ENCODE measurements around the gene ADAM12.
"Not testable (repeated sequence)": the region's sequence is repeated elsewhere in the genome, so short reads cannot be mapped to it uniquely, and the experiment has no call there.

Gene ADAM12

DNA sequence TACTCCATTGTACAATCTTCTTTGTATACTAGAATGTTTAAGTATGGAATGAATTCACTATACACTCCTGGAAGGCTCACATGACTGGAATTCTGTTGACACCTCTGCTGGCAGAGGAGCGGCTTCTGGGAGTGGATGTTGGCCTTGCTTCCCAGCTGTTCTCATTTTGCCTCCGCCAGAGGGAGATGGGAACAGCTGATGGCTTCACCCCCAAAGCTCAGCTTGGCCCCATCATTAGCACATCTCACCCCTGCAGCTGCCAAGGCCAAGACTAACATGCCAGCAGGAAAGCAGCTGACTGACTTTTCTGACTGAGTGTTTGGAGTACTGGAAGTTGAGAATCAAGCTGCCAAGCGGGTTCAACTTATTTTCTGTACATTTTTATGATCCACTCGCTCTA lies 15.1 kb downstream of the ADAM12 start:
- TF ChIP-seq POLR2A (IDR thresholded peaks at IDR 0.05; ENCODE audit: low read depth, low read length) = no peak
- DNase-seq (ENCODE audit: insufficient read length, low spot score) = no peak
- no peak for FAIRE-seq

DNA sequence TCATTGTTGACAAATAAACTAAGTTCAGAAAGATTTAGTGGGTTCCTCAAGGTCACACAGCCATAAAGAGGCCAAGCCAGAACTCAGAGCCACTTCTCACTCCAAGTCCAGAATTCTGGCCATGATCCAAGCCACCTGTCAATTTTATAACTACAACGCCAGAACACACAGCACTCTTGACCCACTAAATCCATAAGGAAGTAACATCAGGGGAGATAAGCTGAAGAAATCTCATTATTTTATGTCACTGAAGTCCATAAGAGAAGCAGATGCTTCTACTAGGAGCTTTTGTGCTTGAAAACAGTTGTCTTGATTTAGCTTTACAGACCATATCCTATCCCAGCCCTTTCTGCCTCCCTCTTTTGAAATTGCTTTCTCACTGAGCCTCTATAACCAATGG lies 15.9 kb downstream of the ADAM12 start:
- DNase-seq (ENCODE audit: insufficient read length, low spot score) (no peak), FAIRE-seq (no peak)
- no peak for TF ChIP-seq POLR2A (IDR thresholded peaks at IDR 0.05; ENCODE audit: low read depth, low read length)

DNA sequence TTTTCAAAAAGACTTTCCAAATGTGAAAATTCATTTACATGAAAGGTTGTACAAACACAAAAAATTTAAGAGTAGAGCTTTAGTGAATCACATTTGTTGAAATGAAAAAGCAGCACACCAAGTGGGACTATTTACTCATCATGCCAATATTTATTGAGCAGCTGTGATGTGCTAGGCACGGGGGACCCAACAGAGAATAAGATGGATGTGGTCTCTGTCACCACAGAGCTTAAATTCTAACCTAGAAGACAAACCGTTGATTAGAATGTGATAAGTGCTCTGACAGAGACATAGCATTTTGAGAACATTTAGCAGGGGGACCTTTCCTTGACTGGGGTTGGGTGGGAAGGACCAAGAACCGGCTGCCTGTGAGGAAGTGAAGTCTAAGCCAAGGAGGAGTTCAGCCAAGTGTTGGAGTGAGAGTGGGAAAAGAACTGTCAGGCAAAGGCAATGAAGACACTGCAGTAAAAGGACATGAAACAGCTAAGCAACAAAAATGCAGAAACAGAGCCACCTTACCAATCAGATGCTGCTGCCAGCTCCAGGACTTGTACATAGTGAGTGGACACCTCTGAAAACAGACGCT lies 19.1 kb downstream of the ADAM12 start:
- DNase-seq (ENCODE audit: insufficient read length, low spot score) (no peak), FAIRE-seq (no peak)
- TF ChIP-seq POLR2A (IDR thresholded peaks at IDR 0.05; ENCODE audit: low read depth, low read length) = no peak

DNA sequence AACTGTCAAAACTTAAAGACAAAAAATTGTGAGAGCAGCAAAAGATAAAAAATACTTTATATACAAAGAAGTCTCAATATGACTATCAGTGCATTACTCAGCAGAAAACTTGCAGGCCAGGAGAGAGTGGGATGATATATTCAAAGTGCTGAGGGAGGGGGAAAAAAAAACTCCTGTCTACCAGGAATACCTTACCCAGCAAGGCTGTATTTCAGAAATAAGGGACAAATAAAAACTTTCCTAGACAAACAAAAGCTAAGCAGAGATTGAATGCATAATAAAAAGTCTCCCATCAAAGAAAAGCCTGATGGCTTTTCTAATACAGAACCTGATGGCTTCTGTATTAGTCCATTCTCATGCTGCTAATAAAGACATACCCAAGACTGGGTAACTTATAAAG lies 31.1 kb downstream of the ADAM12 start:
- DNase-seq (ENCODE audit: insufficient read length, low spot score) (no peak), FAIRE-seq (no peak)
- no peak for TF ChIP-seq POLR2A (IDR thresholded peaks at IDR 0.05; ENCODE audit: low read depth, low read length)

DNA sequence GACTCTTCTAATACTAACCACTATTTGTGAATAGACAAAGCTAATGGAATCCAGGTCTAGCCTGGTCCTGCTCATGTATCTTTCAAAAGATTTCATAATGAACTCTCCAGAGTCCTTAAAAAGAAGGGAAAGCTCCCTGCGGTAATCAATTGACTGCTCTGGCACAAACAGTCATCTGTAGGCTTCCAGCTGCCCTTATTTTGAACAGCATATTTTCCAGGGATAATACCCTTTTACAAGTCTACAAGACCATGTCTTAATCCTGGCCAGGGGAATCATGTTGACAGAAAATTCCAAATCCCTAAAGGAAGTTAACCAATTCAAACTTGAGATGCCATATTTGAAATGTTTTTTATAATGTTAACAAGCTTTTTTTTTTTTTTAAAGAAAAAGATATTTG lies 34.6 kb downstream of the ADAM12 start:
- DNase-seq (ENCODE audit: insufficient read length, low spot score) = no peak
- TF ChIP-seq POLR2A (IDR thresholded peaks at IDR 0.05; ENCODE audit: low read depth, low read length) = no peak
- no peak for FAIRE-seq

DNA sequence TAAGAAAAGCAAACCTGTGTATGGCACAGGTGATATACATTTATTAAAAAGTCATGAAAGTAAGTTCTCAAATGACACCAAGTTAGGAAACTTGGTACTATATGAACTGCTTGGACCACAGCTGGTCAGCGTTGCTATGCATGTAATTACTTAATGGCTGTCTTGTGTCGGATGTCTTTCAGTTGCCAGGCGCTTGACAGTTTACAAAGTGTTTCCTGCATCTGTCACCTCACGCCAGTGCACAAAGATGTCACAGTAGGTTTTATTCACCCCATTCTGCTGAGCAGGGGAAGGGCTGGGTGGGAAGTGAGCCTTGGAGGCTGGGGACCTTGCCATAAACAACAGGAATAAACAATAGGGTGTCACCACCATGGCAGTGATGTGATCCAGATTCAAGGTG lies 35.8 kb downstream of the ADAM12 start:
- no peak for TF ChIP-seq POLR2A (IDR thresholded peaks at IDR 0.05; ENCODE audit: low read depth, low read length)
- no peak for DNase-seq (ENCODE audit: insufficient read length, low spot score)
- FAIRE-seq = no peak

DNA sequence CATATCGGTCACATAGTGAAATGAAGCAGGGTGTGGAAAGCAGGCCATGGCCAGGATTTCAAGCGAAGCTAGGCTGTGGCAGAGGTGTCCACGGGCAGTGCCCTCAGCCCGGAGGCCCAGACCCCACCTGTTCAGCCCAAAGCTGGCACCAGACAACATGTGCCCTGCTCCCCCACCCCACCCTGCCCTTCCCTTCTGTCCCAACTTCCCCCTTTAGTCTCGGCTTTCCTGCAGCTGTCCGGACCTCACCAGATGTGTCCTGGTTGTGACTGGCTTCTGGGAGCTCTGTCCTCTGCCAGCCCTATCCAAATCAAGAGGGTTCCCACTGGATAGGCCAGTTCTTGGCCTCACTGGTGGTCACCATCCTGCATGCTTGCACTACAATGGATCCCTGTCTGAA lies 37.3 kb downstream of the ADAM12 start:
- TF ChIP-seq POLR2A (IDR thresholded peaks at IDR 0.05; ENCODE audit: low read depth, low read length) = no peak
- DNase-seq (ENCODE audit: insufficient read length, low spot score) = no peak
- no peak for FAIRE-seq

DNA sequence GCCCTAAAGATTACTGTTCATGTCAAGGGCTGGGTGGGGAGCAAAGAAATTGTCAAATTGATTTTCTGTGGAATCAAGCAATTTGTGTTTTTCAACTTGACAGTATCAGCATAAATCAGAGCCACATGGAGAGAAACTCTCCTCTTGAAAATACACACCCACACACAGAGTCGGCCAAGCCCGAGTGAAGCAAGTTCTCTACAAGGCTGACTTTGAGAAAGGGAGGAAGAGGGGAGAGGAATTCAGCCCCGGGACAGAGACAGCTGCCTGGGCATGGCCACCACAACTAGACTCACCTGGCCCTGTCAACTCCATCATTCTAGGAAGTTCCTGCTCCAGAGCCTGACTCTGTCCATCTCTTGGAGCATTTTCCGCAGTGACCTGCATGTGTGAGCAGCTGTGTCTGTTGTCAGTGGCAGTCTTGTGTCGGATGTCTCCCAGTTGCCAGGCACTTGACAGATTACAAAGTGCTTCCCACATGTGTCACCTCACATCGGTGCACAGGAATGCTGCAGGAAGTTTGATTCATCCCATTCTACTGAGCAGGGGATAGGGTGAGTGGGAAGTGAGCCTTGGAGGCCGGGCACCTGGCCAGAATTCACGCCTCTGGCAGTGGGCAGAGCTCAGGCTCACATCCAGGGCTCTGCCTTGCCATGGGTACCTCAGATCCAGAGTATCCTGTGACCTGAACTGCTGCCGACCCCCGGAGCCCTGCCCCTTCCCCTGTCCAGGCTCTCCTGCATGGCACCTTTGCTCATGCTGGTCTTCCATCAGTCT lies 37.9 kb downstream of the ADAM12 start:
- DNase-seq (ENCODE audit: insufficient read length, low spot score) (peak; percentile 53), FAIRE-seq (peak; percentile 97)
- TF ChIP-seq POLR2A (IDR thresholded peaks at IDR 0.05; ENCODE audit: low read depth, low read length) = no peak

DNA sequence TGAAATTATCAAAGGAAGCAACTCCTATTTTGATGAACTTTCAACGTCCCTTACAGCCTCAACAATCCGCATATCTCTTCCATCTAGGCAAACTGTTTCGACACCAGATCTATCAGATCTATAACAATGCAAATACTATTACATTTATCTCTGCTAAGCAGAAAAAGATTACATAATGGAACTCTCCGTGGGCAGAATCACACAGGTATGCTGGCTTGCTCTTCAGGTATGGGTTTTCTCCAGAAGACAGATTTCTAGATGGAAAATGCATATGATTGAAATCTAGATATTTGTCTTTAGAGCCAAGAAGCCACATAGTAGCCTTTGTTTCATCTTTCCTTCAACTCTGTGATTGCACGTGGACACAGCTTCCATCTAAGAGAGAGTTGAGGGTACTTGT lies 38.6 kb downstream of the ADAM12 start:
- DNase-seq (ENCODE audit: insufficient read length, low spot score) (no peak), FAIRE-seq (no peak)
- TF ChIP-seq POLR2A (IDR thresholded peaks at IDR 0.05; ENCODE audit: low read depth, low read length) = no peak

DNA sequence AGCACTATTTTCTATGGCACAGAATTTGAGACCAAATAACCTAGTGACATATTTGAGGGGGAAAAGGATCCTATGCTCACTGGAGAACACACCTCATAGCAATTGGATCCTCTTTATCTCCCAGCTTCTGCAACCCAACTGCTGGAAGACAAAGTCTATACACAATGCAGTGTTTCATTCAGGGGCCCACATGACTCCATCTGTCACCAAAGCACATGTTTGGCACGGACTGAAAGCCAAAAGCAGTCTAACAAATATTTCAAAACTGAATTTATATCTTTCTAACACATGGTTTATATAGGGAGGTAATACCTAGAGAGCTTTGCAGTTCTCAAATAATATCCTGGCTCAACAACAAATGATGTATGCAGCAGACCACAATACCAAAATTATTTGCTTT lies 39.2 kb downstream of the ADAM12 start:
- FAIRE-seq (no peak), DNase-seq (ENCODE audit: insufficient read length, low spot score) (no peak)
- no peak for TF ChIP-seq POLR2A (IDR thresholded peaks at IDR 0.05; ENCODE audit: low read depth, low read length)

DNA sequence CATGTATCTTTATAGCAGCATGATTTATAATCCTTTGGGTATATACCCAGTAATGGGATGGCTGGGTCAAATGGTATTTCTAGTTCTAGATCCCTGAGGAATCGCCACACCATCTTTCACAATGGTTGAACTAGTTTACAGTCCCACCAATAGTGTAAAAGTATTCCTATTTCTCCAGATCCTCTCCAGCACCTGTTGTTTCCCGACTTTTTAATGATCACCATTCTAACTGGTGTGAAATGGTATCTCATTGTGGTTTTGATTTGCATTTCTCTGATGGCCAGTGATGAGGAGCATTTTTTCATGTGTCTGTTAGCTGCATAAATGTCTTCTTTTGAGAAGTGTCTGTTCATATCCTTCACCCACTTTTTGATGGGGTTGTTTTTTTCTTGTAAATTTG lies 44.8 kb downstream of the ADAM12 start:
- FAIRE-seq; DNase-seq (ENCODE audit: insufficient read length, low spot score): not testable (repeated sequence)

DNA sequence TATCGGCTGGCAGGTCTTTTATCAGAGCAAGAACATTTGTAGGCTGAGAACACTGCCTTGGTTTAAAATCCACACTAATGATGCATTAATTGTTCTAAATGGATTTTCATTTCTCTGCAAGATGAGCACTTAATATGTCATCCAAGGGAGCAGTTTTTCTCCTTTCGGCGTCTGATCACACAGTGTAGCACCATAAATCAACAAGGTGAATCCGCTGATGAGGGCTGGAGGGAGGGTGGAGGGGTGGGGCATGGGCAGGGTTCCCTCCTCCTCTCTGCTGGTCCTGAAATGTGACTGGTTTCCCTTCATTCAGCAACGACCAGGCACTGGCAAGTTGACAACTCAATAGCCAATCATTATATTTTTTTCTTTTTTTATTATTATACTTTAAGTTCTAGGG lies 45.6 kb downstream of the ADAM12 start:
- FAIRE-seq (no peak), DNase-seq (ENCODE audit: insufficient read length, low spot score) (no peak)
- TF ChIP-seq POLR2A (IDR thresholded peaks at IDR 0.05; ENCODE audit: low read depth, low read length) = no peak

DNA sequence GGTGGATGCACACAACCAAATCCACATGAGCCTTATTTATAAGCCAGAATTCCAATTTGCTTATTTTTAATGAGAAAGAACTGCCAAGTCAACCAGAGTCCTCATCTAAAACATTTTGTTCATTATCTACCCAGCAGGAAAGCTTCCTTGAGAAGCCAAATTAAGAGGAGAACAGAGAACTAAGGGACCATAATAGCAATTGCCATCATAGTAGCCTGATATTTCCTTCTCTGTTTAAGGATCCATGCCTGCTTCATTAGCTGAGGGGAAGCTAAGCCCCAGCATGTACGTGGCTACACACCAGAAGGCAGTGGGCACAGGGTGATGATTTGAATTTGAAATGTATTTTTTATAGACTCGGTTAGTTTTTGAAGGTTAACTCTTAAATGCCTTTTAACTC lies 46.8 kb downstream of the ADAM12 start:
- DNase-seq (ENCODE audit: insufficient read length, low spot score) = no peak
- no peak for FAIRE-seq
- no peak for TF ChIP-seq POLR2A (IDR thresholded peaks at IDR 0.05; ENCODE audit: low read depth, low read length)

DNA sequence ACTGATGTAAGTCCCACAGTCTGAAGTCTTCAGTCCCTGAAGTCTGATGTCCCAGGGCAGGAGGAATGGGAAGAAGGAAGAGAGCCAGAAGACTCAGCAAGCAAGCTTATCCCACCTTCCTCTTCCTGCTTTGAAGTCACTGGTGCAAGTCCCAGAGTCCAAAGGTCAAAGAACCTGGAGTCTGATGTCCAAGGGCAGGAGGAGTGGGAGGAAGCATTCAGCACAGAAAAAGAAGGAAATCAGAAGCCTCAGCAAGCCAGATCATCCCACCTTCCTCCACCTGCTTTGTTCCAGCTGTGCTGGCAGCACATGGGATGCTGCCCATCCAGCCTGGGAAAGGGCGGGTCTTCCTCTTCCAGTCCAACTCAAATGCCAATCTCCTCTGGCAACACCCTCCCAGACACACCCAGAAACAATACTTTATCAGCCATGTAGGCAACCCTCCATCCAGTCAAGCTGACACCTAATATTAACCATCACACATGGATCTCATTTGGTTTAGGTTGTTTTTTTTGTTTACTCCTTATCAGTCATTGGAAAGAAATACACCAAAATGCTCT lies 50.9 kb downstream of the ADAM12 start:
- FAIRE-seq = no peak
- DNase-seq (ENCODE audit: insufficient read length, low spot score) = no peak
- TF ChIP-seq POLR2A (IDR thresholded peaks at IDR 0.05; ENCODE audit: low read depth, low read length) = no peak

DNA sequence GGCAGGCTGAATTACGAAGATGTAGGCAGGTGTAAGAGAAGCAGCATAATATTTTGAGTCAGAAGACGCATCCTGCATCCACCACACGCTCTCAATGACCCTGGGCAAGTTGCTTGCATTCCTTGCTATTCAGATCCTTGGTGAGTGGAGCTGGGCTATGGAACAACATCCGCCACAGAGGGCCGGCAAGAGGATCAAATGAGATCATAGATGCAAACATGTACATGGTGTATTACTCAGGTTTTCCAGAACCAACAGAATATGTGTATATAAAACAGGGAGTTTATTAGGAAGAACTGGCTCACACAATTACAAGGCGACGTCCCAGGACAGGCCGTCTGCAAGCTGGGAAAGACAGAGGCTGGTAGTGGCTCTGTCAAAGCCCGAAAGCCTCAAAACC lies 51.5 kb downstream of the ADAM12 start:
- DNase-seq (ENCODE audit: insufficient read length, low spot score) (no peak), FAIRE-seq (no peak)
- TF ChIP-seq POLR2A (IDR thresholded peaks at IDR 0.05; ENCODE audit: low read depth, low read length) = no peak

Measured in H54 (cell line).